ENCODE data around the gene EDEM3. TPM values are rescaled to one million over a fixed set of nuclear protein-coding genes. Genes with fewer than 3 reads are reported as not detected.

Gene EDEM3
- total and polyA plus RNA-seq, 2 donors (not counting 1 experiment from before 2014, with no cell fraction given), result 4.3 to 20.9 TPM

DNA sequence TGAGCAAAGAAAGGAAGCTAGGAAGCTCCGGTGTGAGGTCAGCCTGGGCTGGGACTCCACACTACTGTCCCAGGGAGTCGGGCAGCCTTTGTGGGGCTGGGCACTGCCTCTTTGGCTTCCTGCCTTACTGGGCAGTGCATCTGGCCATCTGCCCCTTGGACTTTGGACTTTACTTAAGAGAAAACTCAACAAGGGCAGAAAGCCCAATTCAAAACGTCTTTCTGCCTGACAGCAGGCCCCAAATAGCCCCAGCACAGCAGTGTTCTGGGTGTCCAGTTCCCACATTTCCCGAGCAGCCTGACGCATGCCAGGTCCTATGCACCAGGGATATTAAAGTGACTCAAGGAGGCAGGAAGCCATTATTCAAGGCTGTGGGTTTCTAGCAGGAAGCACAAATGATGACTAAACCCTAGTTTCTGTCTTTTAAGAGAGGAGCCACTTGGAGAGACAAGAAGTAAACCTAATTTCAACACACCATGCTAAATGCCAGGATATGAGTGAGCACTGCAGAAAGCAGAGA, 37.9 kb upstream of the EDEM3 start:
- intact Hi-C loops (cut with micrococcal nuclease), result no loop called here
- no peaks in the 10 kb centered on the region for H3K9me3 ChIP-seq (ENCODE audit: control extremely low read depth in 1 of 3, control insufficient read depth in 2 of 3, insufficient read depth in 1 of 3, low read length in 2 of 3)
- no peaks in the 10 kb centered on the region for H3K36me3 ChIP-seq (replicated peaks in 1 of 2; ENCODE audit: control extremely low read depth in 1 of 2, control insufficient read depth in 1 of 2, extremely low read depth in 1 of 2, insufficient read depth in 2 of 2, low read length in 1 of 2)
- H3K4me1 ChIP-seq (ENCODE audit: control insufficient read depth in 2 of 2, insufficient read depth in 2 of 2, low read length in 2 of 2), result no peaks in the 10 kb centered on the region
- no peak overlapping the region for H3K4me3 ChIP-seq (ENCODE audit: control extremely low read depth in 1 of 5, extremely low read depth in 1 of 5, insufficient read depth in 1 of 5, low read depth in 2 of 5, low read length in 4 of 5)
- no peaks in the 10 kb centered on the region for H3K79me2 ChIP-seq (ENCODE audit: control insufficient read depth, insufficient read depth, low read length)
- no peak overlapping the region for H3K9ac ChIP-seq (ENCODE audit: low read length)
- ChIA-PET CTCF (interaction anchor here (1.4 kb wide), 1 partner anchor 13 kb away, joined by 3 read pairs; no protein-coding TSS in a partner anchor), POLR2A (no interaction called here)
- ATAC-seq (ENCODE audit: low read depth) (no peak), DNase-seq (no peak)
- no peak overlapping the region for H3K4me3 Mint-ChIP-seq
- no peak for TF ChIP-seq CTCF (IDR thresholded peaks at IDR 0.05)
- no peak for TF ChIP-seq EZH2 (IDR thresholded peaks at IDR 0.05; ENCODE audit: borderline replicate concordance, insufficient read depth, low read depth, low read length, poor library complexity, severe bottlenecking)
- H3K27ac Mint-ChIP-seq, result no peak overlapping the region
- H3K27me3 ChIP-seq (replicated peaks in 1 of 4; ENCODE audit: control extremely low read depth in 1 of 4, control insufficient read depth in 3 of 4, insufficient read depth in 4 of 4, low read length in 3 of 4), result no peaks in the 10 kb centered on the region
- no peaks in the 10 kb centered on the region for H3K27me3 Mint-ChIP-seq
- 42% methylated on average over 5 of the region's 5 CpGs for WGBS (ENCODE audit: insufficient coverage)
- no peaks in the 10 kb centered on the region for H4K20me1 ChIP-seq (ENCODE audit: control insufficient read depth, insufficient read depth, low read length, poor library complexity, severe bottlenecking)
- H3K4me1 Mint-ChIP-seq, result no peaks in the 10 kb centered on the region
- H3K4me2 ChIP-seq (replicated peaks; ENCODE audit: low read depth, low read length, poor library complexity, severe bottlenecking), result no peak overlapping the region
- H2AFZ ChIP-seq (ENCODE audit: insufficient read depth, low read depth, low read length, poor library complexity, severe bottlenecking), result no peak overlapping the region
- no peak overlapping the region for H3K27ac ChIP-seq (ENCODE audit: low read length in 2 of 2)
- H3K9me3 Mint-ChIP-seq (ENCODE audit: insufficient read depth), result no peaks in the 10 kb centered on the region

GRCh38 chr1:184791550-184791900, 36.9 kb upstream of the EDEM3 start:
- ATAC-seq (ENCODE audit: low read depth) (no peak), DNase-seq (no peak)
- TF ChIP-seq EZH2 (IDR thresholded peaks at IDR 0.05; ENCODE audit: borderline replicate concordance, insufficient read depth, low read depth, low read length, poor library complexity, severe bottlenecking) (no peak), CTCF (IDR thresholded peaks at IDR 0.05) (no peak)
- Histone ChIP-seq H3K9me3 (ENCODE audit: control extremely low read depth in 1 of 3, control insufficient read depth in 2 of 3, insufficient read depth in 1 of 3, low read length in 2 of 3) (peaks cover 0 to 4% (median 0%) of the 10 kb centered on the region in 3 donors), H3K4me2 (replicated peaks; ENCODE audit: low read depth, low read length, poor library complexity, severe bottlenecking) (no peak overlapping the region), H3K79me2 (ENCODE audit: control insufficient read depth, insufficient read depth, low read length) (no peaks in the 10 kb centered on the region), H3K27me3 (replicated peaks in 1 of 4; ENCODE audit: control extremely low read depth in 1 of 4, control insufficient read depth in 3 of 4, insufficient read depth in 4 of 4, low read length in 3 of 4) (no peaks in the 10 kb centered on the region), H3K36me3 (replicated peaks in 1 of 2; ENCODE audit: control extremely low read depth in 1 of 2, control insufficient read depth in 1 of 2, extremely low read depth in 1 of 2, insufficient read depth in 2 of 2, low read length in 1 of 2) (no peaks in the 10 kb centered on the region), H2AFZ (ENCODE audit: insufficient read depth, low read depth, low read length, poor library complexity, severe bottlenecking) (no peak overlapping the region), H3K4me3 (ENCODE audit: control extremely low read depth in 1 of 5, extremely low read depth in 1 of 5, insufficient read depth in 1 of 5, low read depth in 2 of 5, low read length in 4 of 5) (no peak overlapping the region), H3K4me1 (ENCODE audit: control insufficient read depth in 2 of 2, insufficient read depth in 2 of 2, low read length in 2 of 2) (peaks cover 0 to 5% of the 10 kb centered on the region in 2 donors), H3K9ac (ENCODE audit: low read length) (no peak overlapping the region), H4K20me1 (ENCODE audit: control insufficient read depth, insufficient read depth, low read length, poor library complexity, severe bottlenecking) (no peaks in the 10 kb centered on the region), H3K27ac (ENCODE audit: low read length in 2 of 2) (no peak overlapping the region)
- Mint-ChIP-seq H3K4me3 (no peak overlapping the region), H3K27me3 (no peaks in the 10 kb centered on the region), H3K4me1 (peaks cover 6% of the 10 kb centered on the region), H3K27ac (no peak overlapping the region), H3K9me3 (ENCODE audit: insufficient read depth) (peaks cover 2% of the 10 kb centered on the region)
- WGBS (ENCODE audit: insufficient coverage), result no CpG with 5 or more reads among the region's 2 CpGs
- intact Hi-C loops (cut with micrococcal nuclease), result no loop called here
- POLR2A ChIA-PET, result no interaction called here
- CTCF ChIA-PET, result interaction anchor here (0.7 to 0.8 kb wide), 2 partner anchors 14 to 33 kb away, joined by 3 read pairs; no protein-coding TSS in a partner anchor
